NCI-H2196 (cell line): ENCODE results near the gene B3GNT8.
"Not testable (repeated sequence)": the region's sequence is repeated elsewhere in the genome, so short reads cannot be mapped to it uniquely, and the experiment has no call there.

Experiments
- DNase-seq: peaks from one replicate; lab custom pipeline; 2025; ENCODE audit not compliant: unreplicated experiment; lab: John Stamatoyannopoulos, UW

Gene B3GNT8, protein sequence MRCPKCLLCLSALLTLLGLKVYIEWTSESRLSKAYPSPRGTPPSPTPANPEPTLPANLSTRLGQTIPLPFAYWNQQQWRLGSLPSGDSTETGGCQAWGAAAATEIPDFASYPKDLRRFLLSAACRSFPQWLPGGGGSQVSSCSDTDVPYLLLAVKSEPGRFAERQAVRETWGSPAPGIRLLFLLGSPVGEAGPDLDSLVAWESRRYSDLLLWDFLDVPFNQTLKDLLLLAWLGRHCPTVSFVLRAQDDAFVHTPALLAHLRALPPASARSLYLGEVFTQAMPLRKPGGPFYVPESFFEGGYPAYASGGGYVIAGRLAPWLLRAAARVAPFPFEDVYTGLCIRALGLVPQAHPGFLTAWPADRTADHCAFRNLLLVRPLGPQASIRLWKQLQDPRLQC

DNA sequence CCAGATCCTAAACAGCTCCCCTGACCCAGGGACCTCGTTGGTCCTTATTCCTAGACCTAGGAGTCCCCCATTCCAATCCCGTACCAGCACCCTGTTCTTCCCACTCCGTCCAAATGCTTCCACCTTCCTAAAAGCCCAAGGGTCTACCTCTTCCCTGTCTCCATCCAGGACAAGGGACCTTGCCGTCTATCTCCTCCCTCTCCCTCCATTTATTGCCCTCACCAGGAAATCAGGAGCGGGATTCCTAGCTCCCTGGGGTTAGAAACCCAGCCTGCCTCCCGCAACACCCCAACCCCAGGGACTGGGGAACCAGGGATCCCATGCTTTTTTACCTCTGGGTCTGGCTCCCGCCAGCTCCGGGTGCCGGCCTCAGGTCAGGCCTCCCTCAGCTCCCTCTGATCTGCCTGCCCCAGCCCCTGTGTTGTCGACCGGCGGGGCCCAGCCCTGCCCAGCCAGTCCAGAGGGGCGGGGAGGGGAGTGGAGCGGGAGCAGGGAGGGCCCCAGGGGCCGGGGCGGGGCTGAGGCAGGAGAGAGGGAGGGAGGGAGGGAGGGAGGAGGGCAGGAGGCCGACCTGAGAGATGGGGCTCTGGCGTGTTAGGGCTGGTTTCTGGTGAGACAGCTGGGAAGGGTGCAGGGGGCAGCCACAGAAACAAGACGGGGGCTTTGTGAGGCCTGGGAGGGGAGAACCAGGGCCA is at the start of gene B3GNT8:
Gene B3GNT8 (minus strand): TSS at position 423 of the 695 bp plus-strand sequence. CDS start 596 bp downstream, outside the sequence.
- DNase-seq = peak; percentile 85

DNA sequence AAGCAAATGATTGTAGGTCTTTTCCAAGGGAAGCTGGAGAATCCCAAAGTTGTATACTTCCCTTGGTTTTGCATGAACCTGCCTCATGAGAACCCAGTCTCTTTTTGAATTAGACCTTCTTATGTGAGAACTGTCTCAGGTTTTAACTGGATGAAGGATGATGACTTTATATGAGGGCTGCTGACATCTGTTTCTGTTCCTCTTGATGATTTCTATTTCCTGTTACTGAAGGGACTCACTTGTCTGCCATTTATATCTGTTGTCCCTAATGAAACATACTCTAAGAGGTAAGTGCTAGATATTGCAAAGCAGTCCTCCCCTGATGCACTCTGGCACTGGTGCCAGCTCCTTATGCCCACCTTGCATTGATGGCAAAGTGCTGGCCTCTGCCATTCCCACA is 49.4 kb upstream of the B3GNT8 start:
- no peak for DNase-seq

DNA sequence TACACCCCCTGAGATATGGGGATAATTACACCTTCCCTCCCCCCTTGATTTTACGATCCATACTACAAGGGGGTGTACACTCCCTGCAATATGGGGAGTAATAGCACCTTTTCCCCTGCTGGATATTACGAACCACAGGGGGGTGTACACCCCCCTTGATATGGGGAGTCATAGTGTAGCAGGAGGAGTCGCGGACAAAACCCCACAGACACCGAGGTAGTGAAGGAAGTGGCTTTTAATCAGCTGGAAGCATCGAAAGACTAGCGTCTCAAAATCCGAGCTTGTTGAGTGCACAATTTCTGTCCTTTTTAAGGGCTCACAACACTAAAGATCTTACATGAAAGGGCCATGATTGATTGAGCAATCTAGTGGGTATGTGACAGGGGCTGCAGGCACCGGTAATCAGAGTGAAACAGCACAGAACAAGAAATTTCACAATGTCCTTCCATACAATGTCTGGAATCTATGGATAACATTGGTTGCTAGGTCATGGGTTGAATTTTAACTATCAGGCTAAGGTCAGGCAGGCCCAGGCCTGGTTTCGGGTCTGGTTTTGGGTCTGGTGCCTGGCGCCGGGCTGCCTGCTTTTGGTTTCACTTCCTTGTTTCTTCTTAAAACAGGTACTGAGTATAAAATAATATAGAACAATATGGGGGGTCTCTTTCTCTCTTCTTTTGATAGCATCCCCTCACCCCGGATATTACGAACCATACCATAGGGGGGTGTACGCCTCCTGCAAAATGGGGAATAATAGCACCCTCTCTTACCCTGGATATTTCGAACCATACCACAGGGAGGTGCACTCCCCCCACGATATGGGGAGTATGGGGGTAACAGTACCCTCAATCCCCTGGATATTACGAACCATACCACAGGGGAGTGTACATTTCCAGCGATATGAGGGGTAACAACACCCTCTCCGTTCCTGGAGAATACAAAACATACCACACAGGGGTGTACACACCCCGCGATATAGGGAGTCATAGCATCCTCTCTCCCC is 36.4 kb upstream of the B3GNT8 start:
- DNase-seq = not testable (repeated sequence)

DNA sequence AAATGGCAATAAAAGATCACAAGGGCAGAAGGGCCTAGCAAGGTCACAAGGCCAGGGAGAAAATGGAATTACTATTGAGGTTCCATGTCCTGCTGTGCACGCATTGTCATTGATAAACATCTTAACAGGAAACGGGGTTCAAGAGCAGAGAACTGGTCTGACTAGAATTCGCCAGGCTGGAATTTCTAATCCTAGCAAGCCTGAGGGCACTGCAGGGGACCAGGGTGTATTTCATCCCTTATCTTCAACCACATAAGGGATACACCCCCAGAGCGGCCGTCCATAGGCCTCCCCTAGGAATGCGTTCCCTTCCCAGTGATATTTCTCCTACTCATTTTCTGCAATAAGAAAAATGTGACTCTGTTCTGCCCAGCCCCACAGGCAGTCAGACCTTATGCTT is 35.3 kb upstream of the B3GNT8 start:
- no peak for DNase-seq

DNA sequence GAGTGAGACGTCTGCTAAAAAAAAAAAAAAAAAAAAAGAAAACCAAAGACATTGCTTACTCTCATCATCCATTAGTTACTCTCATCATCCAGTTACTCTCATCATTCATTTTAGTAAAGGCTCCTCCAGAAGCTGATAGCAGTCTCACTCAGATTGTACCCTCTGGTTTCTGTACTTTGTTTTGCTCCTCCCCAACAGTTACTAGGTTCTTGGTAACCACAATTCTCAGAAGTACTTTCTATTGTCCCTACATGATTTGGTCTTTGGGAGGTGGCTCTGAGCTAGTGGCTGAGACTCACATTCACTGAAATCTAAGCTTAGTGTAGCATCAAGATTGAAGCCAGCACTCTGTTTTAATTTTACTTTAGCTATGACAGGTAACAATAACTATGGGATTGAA is 30.1 kb upstream of the B3GNT8 start:
- DNase-seq = no peak

DNA sequence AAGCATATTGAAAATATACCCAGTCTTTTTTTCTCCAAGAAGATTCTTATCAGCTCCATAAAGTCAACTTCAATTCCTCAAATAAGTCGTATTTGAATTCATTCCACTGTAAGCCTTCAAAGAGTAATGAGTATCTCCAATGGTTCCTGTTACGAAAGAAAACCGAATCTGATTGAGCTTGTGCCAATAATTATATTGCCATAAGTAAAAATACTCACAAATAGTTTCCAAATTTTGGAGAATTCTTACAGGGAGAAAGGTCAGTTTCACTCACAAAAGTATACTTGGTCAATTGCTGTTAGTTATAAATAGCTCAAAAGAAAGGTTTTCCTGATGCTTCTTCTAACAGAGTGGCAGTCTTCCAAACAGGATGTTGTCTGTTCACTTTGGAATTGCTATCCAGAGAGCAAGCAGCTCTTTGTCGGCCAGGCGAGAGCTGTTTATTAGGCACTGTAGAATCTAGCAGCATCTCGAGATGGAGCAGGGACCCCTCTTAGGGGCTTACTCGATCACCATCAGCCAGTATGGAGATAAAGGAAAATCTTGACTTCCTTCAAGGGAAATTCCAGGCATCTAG is 29.3 kb upstream of the B3GNT8 start:
- DNase-seq = peak; percentile 12

DNA sequence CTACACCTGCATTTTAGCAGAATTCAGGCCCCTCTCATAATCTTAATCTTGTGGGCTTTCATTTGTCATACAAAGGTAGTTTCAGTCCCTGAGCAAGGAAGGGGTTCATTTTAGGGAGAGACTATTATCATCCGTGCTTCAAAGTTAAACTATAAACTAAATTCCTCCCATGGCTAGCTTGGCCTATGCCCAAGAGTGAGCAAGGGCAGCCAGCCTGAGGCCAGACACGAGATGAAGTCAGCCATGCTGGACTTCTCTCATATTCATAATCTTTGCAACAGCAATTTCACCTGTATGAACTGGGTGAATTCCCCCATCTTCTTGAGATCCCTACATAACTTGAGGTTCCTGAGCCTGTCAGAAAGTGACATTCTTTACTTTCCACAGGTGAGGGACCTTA is 28.8 kb upstream of the B3GNT8 start:
- no peak for DNase-seq

DNA sequence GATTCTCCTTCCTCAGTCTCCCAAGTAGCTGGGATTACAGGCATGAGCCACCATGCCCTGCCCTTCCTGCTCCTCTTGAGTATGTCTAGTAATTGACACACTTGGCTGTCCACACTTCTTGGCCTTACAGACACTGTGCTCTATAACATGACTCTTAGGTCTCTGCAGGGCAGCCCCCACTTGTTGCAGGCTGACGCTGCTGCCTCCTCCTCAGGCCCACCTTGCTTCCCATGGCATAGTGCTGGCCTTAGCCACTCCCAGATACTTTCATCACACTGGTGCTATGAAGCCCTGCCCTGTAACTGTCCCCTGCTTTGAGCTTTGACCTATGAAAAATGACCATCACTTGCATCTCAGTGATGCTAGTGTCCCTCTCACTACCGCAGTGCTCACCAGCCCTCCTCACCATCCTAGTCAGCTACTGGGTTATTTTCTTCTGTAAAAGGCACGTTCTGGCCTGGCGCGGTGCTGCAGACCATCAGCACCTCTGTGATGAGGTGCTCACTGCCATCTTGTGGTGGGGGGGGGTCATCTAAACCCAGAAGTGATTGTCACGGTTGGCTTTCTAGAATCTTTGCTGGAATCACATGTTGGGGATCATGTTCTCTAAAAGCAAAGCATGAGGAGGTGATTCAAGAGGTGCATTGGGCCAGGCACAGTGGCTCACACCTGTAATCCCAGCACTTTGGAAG is 25.6 kb upstream of the B3GNT8 start:
- DNase-seq = no peak

DNA sequence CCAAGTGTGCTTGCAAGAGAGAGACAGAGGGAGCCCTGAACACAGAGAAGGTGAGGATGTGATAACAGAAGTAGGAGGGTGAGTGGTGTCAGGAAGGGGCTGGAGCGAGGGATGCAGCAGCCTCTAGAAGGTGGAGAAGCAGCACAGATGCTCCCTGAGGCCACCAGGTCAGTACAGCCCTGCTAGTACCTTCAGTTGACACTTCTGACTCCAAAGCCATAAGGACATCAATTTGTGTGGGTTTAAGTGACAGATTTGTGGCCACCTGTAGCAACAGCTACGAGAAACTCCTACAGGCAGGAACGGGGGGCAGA is 22.6 kb upstream of the B3GNT8 start:
- DNase-seq = no peak

DNA sequence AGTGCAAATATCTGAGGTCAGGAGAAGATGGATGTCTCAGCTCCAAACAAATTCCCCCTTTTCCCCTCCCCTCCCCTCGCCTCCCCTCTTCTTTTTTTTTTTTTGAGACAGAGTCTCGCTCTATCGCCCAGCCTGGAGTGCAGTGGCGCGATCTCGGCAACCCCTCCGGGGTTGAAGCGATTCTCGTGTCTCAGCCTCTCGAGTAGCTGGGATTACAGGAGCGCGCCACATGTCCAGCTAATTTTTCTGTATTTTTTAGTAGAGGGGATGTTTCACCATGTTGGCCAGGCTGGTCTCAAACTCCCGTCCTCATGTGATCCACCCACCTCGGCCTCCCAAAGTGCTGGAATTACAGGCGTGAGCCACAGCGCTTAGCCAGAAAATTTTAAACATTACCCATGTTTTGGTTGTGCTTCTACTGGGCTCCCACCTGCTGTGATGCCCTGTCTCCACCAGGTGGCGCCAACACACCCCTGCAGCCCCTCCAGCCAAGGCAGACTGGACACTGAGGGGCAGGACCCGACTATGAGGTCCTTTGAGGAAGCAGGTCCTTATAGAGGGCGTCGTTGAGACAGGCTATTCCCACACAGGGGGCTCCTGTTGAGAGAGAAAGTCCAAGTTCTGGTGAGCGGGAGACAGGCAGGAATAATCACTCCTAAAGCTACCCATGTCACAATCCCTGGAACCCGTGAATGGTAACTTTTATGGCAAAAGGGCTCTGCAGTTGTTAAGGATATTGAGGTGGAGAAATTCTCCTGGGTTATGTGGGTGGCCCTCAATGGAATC is 22.1 kb upstream of the B3GNT8 start:
- peak; percentile 69 for DNase-seq

DNA sequence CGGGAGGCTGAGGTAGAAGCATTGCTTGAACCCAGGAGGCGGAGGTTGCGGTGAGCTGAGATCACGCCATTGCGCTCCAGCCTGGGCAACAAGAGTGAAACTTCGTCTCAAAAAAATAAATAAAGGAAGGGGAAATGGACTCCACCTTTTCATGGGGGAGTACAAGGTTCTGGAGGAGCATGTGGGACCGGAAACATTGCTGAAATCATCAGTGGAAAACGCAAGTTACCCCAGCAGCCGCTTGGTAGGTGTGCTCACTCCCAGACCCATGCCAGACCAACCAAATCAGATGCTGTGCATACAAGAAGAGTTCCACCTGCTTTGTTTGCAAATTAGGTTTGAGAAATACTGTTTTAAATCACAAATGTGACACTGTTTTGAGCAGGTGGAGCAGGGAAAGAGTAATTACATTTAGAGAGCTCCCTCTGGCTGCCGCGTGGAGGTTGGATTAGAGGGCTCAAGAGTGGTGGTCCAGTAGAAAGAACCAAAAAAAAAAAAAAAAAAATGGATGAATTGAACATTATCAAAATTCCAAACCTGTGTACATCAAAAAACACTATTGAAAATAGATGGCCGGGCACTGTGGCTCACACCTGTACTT is 20.7 kb upstream of the B3GNT8 start:
- no peak for DNase-seq

DNA sequence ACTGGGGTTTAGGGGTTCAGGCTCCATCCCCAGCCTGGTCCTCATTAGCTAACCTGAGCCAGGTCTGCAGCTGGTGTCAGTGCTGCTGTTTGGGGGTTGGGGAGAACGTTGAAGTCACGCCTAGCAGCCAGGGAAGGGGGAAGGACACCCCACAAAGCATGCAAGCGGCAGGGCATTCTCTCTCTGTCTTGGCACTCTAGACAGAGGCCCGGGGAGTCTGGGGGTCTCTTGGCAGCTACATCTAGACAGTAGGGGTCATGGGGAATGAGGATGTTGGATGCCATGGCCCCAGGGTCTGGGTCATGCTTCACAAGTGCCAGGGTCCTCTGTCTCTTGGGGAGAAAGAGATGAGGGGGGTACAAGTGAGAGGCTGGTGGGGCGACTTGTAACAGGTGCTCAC is 18.4 kb upstream of the B3GNT8 start:
- DNase-seq = no peak

DNA sequence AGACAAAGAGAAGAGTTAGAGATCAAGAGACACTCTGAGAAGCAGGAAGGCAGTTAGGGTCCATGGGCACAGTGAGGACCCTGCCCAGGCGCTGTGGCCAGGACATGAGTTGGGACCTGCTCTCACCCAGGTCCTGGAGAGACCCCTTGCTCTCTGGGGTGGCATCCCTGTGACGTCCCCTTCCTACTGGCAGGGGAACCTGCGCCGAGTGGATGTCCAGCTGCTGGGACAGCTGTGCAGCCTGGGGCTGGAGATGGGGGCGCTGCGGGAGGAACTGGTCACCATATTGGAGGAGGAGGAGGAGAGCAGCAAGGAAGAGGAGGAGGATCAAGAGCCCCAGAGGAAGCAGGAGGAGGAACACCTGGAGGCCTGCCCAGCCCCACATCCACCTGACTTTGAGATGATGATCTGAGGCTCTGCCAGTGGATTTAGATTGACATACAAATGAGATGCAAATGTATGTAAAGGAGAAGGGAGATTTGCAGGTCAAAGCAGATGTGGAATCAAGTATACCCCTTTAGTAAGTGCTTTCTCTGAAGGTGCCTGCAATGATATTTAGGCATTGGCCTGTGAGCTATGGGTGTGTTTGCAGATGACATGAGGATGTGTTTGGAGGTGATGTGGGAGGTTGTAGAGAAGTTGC is 16.8 kb upstream of the B3GNT8 start:
- DNase-seq = no peak

DNA sequence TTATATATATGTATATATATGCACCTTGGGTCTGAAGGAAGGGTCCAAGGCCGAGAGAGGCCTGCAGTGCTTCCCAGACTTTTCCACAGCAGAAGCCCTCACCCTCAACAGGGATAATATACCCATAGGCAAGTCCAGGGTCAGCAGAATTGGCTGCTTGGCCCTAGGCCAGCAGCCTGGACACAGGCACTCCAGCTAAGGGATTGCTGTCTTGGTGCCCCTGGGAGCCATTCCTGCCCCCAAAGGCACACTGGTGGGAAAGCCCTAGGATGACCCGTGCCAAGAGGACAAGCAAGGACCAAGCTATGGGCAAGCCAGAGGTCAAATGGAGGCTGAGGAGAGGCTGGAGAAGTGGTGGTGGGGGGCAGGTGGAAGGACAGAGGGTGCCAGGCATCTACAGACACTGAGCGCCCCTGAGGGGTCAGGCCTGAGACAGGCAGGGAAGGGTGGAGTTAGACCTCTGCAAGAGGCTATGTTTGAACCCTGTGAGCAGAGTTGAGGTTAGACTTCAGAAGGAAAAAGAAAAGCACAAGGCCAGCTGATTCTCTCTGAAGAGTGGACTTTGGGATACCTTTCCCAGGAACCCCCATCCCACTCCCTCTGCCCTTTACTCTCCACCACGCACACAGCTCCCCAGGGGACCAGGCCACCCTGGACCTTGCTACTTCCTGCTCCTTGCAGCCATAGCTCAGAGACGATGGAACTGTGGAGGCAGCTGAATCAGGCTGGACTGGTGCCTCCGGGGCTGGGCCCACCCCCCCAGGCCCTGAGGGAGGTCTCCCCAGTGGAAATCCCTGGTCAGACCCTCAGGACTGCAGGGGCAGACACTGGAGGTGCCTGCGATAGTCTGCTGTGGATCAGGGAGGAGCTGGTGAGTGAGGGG is 15.5 kb upstream of the B3GNT8 start, which contains the start of gene ERICH4:
Gene ERICH4 (plus strand): TSS at position 684 of the 883 bp plus-strand sequence. CDS start 14 bp downstream, at position 698.
- no peak for DNase-seq

DNA sequence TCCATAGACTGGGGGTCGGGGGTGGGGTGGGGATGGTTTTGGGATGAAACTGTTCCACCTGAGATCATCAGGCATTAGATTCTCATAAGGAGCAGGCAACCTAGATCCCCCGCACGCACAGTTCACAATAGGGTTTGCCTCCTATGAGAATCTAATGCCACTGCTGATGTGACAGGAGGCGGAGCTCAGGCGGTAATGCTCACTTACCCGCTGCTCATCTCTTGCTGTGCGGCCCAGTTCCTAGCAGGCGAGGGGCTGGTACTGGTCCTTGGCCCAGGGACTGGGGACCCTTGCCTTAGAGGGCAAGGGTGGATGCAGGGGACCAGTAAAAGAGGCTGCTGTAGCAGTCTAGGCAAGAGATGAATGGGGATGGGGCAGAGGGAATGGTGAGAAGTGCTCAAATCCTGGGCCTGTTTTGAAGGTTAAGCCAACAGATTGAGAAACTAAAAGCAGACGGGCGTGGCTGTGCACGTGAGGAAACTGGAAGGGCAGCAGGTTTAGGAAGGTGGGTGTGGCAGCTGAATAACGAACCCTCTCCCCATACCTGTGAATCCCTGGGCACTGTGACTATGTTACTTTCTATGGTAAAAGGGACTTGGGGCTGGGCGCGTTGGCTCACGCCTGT is 14.3 kb upstream of the B3GNT8 start:
- DNase-seq = no peak

DNA sequence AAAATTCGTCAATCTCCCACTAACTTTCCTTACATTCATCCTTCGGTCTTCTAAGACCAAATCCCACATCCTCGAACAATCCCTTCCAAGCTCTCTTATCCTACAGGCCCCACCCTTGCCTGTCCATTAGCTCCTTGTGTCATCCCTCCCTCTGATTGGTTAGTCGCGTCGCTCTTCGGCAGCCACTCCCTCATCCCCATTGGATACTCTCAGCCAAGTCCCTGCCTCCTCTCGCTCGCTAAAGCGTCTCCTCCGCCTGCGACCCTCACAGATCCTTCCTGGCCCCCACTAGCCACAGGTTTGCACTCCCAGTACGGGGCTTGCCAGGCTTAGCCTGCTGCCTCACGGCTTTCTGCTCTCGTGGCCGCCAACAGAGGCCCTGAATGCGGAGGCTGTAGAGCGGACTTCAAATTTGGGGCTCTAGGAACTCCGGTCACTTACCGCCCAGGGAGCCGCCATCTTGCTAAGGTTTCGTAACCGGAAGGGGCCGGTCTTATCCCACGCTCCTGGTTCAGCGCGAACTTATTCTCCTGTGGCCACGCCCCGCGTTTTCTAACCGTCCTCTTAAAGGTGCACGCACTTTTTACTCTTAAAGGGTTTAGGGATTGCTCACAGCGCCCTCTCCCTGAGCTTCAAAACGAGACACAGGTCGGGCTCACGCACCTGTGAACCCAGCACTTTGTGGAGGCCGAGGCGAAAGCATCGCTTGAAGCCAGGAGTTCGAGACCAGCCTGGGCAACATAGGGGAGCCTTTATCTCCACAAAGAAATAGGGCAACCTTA is 12.5 kb upstream of the B3GNT8 start, which contains the start of gene DMAC2:
Gene DMAC2 (minus strand): TSS at position 472 of the 782 bp plus-strand sequence. CDS start 13 bp downstream, at position 459.
- DNase-seq = peak; percentile 99
